Measurements from ENCODE around the gene CABP2. TPM values are rescaled to one million over a fixed set of nuclear protein-coding genes. Genes with fewer than 3 reads are reported as not detected.

Gene CABP2
- total RNA-seq, 4 donors from 2014 or later = not detected

- Histone ChIP-seq H3K27me3 (no peaks in the 10 kb centered on the region), H3K9me3 (no peaks in the 10 kb centered on the region), H3K4me3 (no peak overlapping the region), H3K36me3 (peaks cover 0 to 96% (median 25%) of the 10 kb centered on the region in 3 donors), H3K4me1 (peaks cover 0 to 12% (median 0%) of the 10 kb centered on the region in 4 donors), H3K27ac (peak overlapping the region; percentile 50 to 83 (median 63))
- 54 to 67% methylated on average over 19 of the region's 24 CpGs for WGBS, 2 donors
- no peak for DNase-seq (ENCODE audit: low spot score in 2 of 2)
- TF ChIP-seq POLR2A (IDR thresholded peaks at IDR 0.05) = no peak
- TF ChIP-seq EP300 (IDR thresholded peaks at IDR 0.05) = no peak
- TF ChIP-seq CTCF (IDR thresholded peaks at IDR 0.05) = no peak
Measured at GRCh38 chr11:67491276-67492068, 31.8 kb downstream of the CABP2 start.

GRCh38 chr11:67490727-67491065 lies 32.5 kb downstream of the CABP2 start:
- 53 to 77% methylated on average over 14 to 15 of the region's 15 CpGs for WGBS, 2 donors
- no peak for DNase-seq (ENCODE audit: low spot score in 2 of 2)
- Histone ChIP-seq H3K9me3 (no peaks in the 10 kb centered on the region), H3K27ac (peak overlapping the region; percentile 19 to 83 (median 55)), H3K4me3 (no peak overlapping the region), H3K4me1 (peaks cover 0 to 20% (median under 1%) of the 10 kb centered on the region in 4 donors), H3K27me3 (no peaks in the 10 kb centered on the region), H3K36me3 (peaks cover 0 to 88% (median 25%) of the 10 kb centered on the region in 3 donors)
- no peak for TF ChIP-seq CTCF (IDR thresholded peaks at IDR 0.05)
- no peak for TF ChIP-seq POLR2A (IDR thresholded peaks at IDR 0.05)
- TF ChIP-seq EP300 (IDR thresholded peaks at IDR 0.05) = peak in 1 of 2 donors; percentile 61

GRCh38 chr11:67489885-67490726 lies 33.1 kb downstream of the CABP2 start:
- Histone ChIP-seq H3K4me3 (no peak overlapping the region), H3K27ac (peak overlapping the region in 3 of 4 donors; percentile 19 to 83 (median 74)), H3K4me1 (peaks cover 0 to 26% (median 4%) of the 10 kb centered on the region in 4 donors), H3K9me3 (no peaks in the 10 kb centered on the region), H3K36me3 (peaks cover 0 to 82% (median 25%) of the 10 kb centered on the region in 3 donors), H3K27me3 (no peaks in the 10 kb centered on the region)
- 75 to 83% methylated on average over 22 to 23 of the region's 23 CpGs for WGBS, 2 donors
- TF ChIP-seq CTCF (IDR thresholded peaks at IDR 0.05) = no peak
- DNase-seq (ENCODE audit: low spot score in 2 of 2) = no peak

- Histone ChIP-seq H3K4me1 (peaks cover 0 to 33% (median 12%) of the 10 kb centered on the region in 4 donors), H3K36me3 (peaks cover 0 to 74% (median 25%) of the 10 kb centered on the region in 3 donors)
- 82% methylated on average over 15 to 18 of the region's 25 CpGs for WGBS, 2 donors
Measured at GRCh38 chr11:67489203-67489884, 33.9 kb downstream of the CABP2 start.

More at GRCh38 chr11:67489203-67489884, 33.9 kb downstream of the CABP2 start:
- TF ChIP-seq CTCF (IDR thresholded peaks at IDR 0.05) = no peak
- TF ChIP-seq EP300 (IDR thresholded peaks at IDR 0.05) = no peak
- TF ChIP-seq POLR2A (IDR thresholded peaks at IDR 0.05) = no peak
- Histone ChIP-seq H3K27ac (peak overlapping the region in 1 of 4 donors; percentile 83), H3K9me3 (no peaks in the 10 kb centered on the region), H3K4me3 (no peak overlapping the region), H3K27me3 (no peaks in the 10 kb centered on the region)
- no peak for DNase-seq (ENCODE audit: low spot score in 2 of 2)

Measured in tibial nerve (tissue), 4 donors.